ENCODE results near the gene KLF2.

- TF ChIP-seq CTCF (IDR thresholded peaks at IDR 0.05) (no peak), POLR2A (IDR thresholded peaks at IDR 0.05) (no peak)
Measured at GRCh38 chr19:16370641-16371391, 46.2 kb downstream of the KLF2 start.

All from uterus (tissue), 2 donors.